K562 (cell line): Measurements from ENCODE around the gene CCNJL. TPM values are rescaled to one million over a fixed set of nuclear protein-coding genes. Genes with fewer than 3 reads are reported as not detected.

Experiments used
- BCLAF1 ChIP-seq, 2 experiments: fragments of 450-650 bp in 1 of 2; IDR thresholded peaks; 2 replicates each; pipeline ENCODE4 v1.6.1; 2011 to 2017; ENCODE audit warnings: low read depth in 2 of 2, antibody characterized with exemption in 1 of 2, borderline replicate concordance in 1 of 2, low read length in 1 of 2, mild to moderate bottlenecking in 1 of 2, mixed read lengths in 1 of 2; ENCODE audit not compliant: control insufficient read depth in 1 of 2
- CEBPG ChIP-seq, 3 experiments: fragments of 200-800 bp in 1 of 3; sonication (Bioruptor generic) in 1 of 3; sonication (generic) in 1 of 3; formaldehyde crosslinking in 1 of 3; IDR thresholded peaks in 2 of 3; conservative IDR thresholded peaks in 1 of 3; 2 replicates each; pipeline versions ENCODE4 v1.6.1 to v1.8.0; 2016 to 2022; ENCODE audit warnings: missing compliant biosample characterization in 2 of 3, missing genetic modification characterization in 2 of 3, mild to moderate bottlenecking in 1 of 3, missing genetic modification reagents in 1 of 3
- CTCFL ChIP-seq: IDR thresholded peaks from 2 replicates; pipeline ENCODE4 v1.6.1; 2011; ENCODE audit warnings: borderline replicate concordance, low read depth, mild to moderate bottlenecking, moderate library complexity, low read length; ENCODE audit not compliant: insufficient read depth, poor library complexity, severe bottlenecking
- DACH1 ChIP-seq: fragments of 450-650 bp; IDR thresholded peaks from 2 replicates; pipeline ENCODE4 v1.6.1; 2018; ENCODE audit not compliant: partially characterized antibody
- IRF2 ChIP-seq: sonication (generic); formaldehyde crosslinking; IDR thresholded peaks from 2 replicates; pipeline ENCODE4 v1.8.1; 2022; ENCODE audit warnings: mild to moderate bottlenecking, missing genetic modification reagents
- MLX ChIP-seq, 2 experiments: fragments of 450-650 bp in 1 of 2; sonication (generic) in 1 of 2; formaldehyde crosslinking; conservative IDR thresholded peaks; 2 replicates each; pipeline versions ENCODE4 v1.4.0 to v1.8.1; 2020 to 2022; ENCODE audit warnings: mild to moderate bottlenecking in 1 of 2, missing genetic modification reagents in 1 of 2
- NR2C1 ChIP-seq, 2 experiments: fragments of 450-650 bp; IDR thresholded peaks; 2 replicates each; pipeline ENCODE4 v1.6.1; 2017; ENCODE audit warnings: mild to moderate bottlenecking in 2 of 2, antibody characterized with exemption in 1 of 2, inconsistent platforms in 1 of 2, missing compliant biosample characterization in 1 of 2, missing genetic modification characterization in 1 of 2
- RAD21 ChIP-seq, 2 experiments: fragments of 250-450 bp in 1 of 2; fragments of 450-650 bp in 1 of 2; sonication (Bioruptor Pico) in 1 of 2; formaldehyde crosslinking in 1 of 2; IDR thresholded peaks in 1 of 2; conservative IDR thresholded peaks in 1 of 2; 2 replicates each; pipeline versions ENCODE4 v1.4.0 to v1.8.0; 2020 to 2022; ENCODE audit warnings: mild to moderate bottlenecking in 2 of 2, moderate library complexity in 1 of 2
- SMAD4 ChIP-seq: fragments of 250-450 bp; sonication (Bioruptor Pico); conservative IDR thresholded peaks from 2 replicates; pipeline ENCODE4 v1.8.0; 2021; ENCODE audit warnings: inconsistent platforms, mild to moderate bottlenecking, moderate library complexity
- THRB ChIP-seq: fragments of 450-650 bp; formaldehyde crosslinking; conservative IDR thresholded peaks from 2 replicates; pipeline ENCODE4 v1.4.0; 2022; ENCODE audit warnings: mild to moderate bottlenecking, missing genetic modification characterization
- ZBTB17 ChIP-seq: fragments of 450-650 bp; formaldehyde crosslinking; IDR thresholded peaks from 2 replicates; pipeline ENCODE4 v1.4.0; 2020; ENCODE audit warnings: mild to moderate bottlenecking
- ZBTB43 ChIP-seq: sonication (generic); formaldehyde crosslinking; IDR thresholded peaks from 2 replicates; pipeline ENCODE4 v1.8.0; 2023; ENCODE audit warnings: mild to moderate bottlenecking, missing genetic modification reagents
- ZNF77 ChIP-seq: fragments of 250-450 bp; sonication (Bioruptor Pico); IDR thresholded peaks from 2 replicates; pipeline ENCODE4 v1.5.0; 2020
- polyA plus RNA-seq, 8 experiments: library from polyadenylated mRNA; depleted of rRNA in 4 of 8; stranded (reverse) in 5 of 8; unstranded in 3 of 8; fragments of >200 nt; fragmentation: Nextera tagmentation in 2 of 8; fragmentation: Illumina TruSeq in 1 of 8; extraction: Ambion mirVana in 2 of 8; extraction: Trizol in 1 of 8; gene quantifications; 2 replicates each; pipeline versions ENCODE4 v1.2.1 to v1.2.3, GENCODE V29; 2011 to 2014; ENCODE audit warnings: inconsistent platforms in 1 of 8, missing spikeins in 1 of 8
- total RNA-seq, 7 experiments: library from RNA; depleted of rRNA in 6 of 7; stranded (reverse); fragments of >200 nt in 6 of 7; fragmentation: Illumina TruSeq in 2 of 7; extraction: Trizol in 2 of 7; gene quantifications; 2 replicates each; pipeline versions ENCODE4 v1.2.1 to v1.2.3, GENCODE V29; 2011 to 2021; ENCODE audit warnings: low replicate concordance in 1 of 7

CCNJL gene
- total and polyA plus RNA-seq, 9 of the 15 experiments (the other 6 are each of a cell fraction or from before 2014, with no cell fraction given) = 0.04 TPM; not detected in 8

- TF ChIP-seq SMAD4 = peak; percentile 98
- TF ChIP-seq RAD21 (CRISPR knock-in tag; conservative IDR thresholded peaks at IDR 0.05 in 1 of 2, IDR thresholded peaks at IDR 0.05 in 1 of 2) = no peak
- peak; percentile 79; the same call in 1 of the 2 replicates for TF ChIP-seq THRB
- no peak for TF ChIP-seq ZBTB17 (CRISPR knock-in tag)
- TF ChIP-seq CEBPG (CRISPR knock-in tag; IDR thresholded peaks at IDR 0.05) = peak; percentile 97
- TF ChIP-seq CEBPG (tag; conservative IDR thresholded peaks at IDR 0.05 in 1 of 2, IDR thresholded peaks at IDR 0.05 in 1 of 2) = peak; percentile 30 to 49; a peak in 2 of 4 replicates
- no peak for TF ChIP-seq ZBTB43
- no peak for TF ChIP-seq CTCFL
- TF ChIP-seq BCLAF1 (IDR thresholded peaks at IDR 0.05; ENCODE audit: borderline replicate concordance in 1 of 2, control insufficient read depth in 1 of 2, low read depth in 2 of 2, low read length in 1 of 2) = peak in 1 of 2 experiments; percentile 78; a peak in 1 of 4 replicates
- TF ChIP-seq MLX (CRISPR knock-in tag; conservative IDR thresholded peaks at IDR 0.05) = 0 out of 4 replicates have a peak, but pooled peaks of 1 of the 2 experiments have one; percentile 4
- peak; percentile 78 for TF ChIP-seq NR2C1 (IDR thresholded peaks at IDR 0.05)
- TF ChIP-seq NR2C1 (tag; IDR thresholded peaks at IDR 0.05) = peak; percentile 85
- TF ChIP-seq ZNF77 = no peak
- no peak for TF ChIP-seq IRF2
- TF ChIP-seq DACH1 = peak; percentile 89
Measured at GRCh38 chr5:160260881-160261815, 51.2 kb downstream of the CCNJL start (continued).
